GM19328 (cell line): ENCODE data around the gene SSTR5.

Experiments
- ATAC-seq: cut with Tn5 transposase; IDR thresholded peaks from one replicate; pipeline ENCODE4 v1.9.1; 2021; ENCODE audit warnings: mild to moderate bottlenecking, moderate library complexity; ENCODE audit not compliant: unreplicated experiment

Gene SSTR5

GRCh38 chr16:1053700-1054368 lies 18.7 kb upstream of the SSTR5 start:
- ATAC-seq, result no peak

GRCh38 chr16:1054660-1055556 lies 17.6 kb upstream of the SSTR5 start:
- ATAC-seq, result no peak

GRCh38 chr16:1055557-1055924 lies 17.0 kb upstream of the SSTR5 start:
- ATAC-seq, result no peak

- ATAC-seq, result no peak
Observed at GRCh38 chr16:1056196-1056595, 16.4 kb upstream of the SSTR5 start.

GRCh38 chr16:1057252-1057932 lies 15.2 kb upstream of the SSTR5 start:
- no peak for ATAC-seq

- no peak for ATAC-seq
Observed at GRCh38 chr16:1058216-1058615, 14.3 kb upstream of the SSTR5 start.

- ATAC-seq, result no peak
Observed at GRCh38 chr16:1059310-1059709, 13.2 kb upstream of the SSTR5 start.

DNA sequence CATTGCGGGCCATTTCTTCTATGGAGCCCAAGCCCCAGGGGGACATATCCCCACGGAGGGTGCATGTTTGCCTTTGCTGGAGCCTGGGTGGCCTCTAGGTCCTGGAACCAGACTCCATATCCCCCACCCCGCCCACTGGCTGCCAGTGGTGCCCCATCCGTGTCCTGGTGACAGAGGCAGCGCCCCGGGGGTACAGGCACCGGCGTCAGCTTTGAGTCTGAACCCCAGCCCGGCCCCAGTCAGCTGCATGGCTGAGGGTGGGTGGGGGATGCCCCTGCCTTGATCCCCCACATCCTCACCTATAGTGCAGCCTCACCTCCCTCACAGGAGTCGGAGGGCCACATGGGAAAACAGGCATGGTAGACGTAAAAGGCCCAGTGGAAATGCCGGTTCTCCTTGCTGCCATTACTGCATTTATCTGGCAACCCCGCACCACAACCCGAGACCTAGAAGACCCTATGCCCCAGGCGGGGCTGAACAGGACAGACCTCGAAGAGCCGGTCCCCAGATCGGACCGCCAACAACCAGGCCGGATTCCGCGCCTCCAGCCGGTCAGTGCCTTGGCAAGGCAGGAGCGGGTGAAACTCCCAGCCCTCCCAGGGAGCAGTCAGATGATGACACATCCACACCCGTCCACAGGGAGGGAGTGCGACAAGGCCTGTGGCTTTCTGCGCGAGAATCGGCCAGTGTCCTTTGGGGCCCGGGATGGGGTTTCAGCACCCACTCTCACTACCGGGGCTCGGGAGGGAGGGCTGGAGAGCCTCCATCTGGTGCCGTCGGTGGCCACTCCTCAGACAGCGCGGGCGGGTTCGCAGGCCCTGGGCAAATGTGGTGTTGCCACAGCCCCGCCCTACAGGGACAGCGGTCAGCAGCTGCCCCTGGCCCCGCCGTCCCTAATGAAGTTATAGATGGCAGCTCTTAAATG lies 11.9 kb upstream of the SSTR5 start:
- no peak for ATAC-seq

DNA sequence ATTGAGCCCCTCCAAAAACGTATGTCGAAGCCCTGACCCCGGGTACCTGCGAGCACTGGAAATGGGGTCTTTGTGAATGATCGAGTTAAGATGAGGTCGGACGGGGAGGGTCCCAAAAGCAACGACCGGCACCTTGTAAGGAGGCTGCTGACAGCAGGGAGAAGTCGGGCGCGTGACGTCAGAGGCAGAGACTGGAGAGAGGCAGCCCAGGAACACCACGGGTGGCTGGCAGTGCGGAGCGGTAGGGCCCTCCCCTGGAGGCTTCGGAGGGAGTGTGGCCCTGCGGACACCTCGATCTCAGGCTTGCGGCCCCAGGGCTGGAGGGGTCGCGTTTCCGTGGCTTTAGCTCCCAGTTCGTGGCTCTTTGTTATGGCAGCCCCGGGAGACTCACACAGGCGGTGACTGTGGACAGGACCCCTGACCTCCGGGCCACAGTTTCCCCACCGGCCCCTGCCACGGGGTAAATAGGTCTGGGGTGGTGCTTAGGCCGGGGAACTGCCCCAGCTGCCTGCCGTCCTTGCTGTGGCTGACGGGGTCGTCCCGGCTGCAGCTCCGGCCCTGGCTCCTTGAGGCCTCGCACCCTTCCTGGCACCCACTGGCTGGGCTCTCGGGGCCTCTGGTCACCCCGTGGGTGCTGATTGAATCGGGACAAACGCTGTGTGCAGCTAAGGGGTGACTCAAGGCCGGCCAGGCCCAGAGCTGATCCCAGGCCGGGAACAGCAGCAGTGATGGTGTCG lies 10.6 kb upstream of the SSTR5 start:
- ATAC-seq, result no peak

GRCh38 chr16:1062895-1063294 lies 9.7 kb upstream of the SSTR5 start:
- ATAC-seq, result no peak

GRCh38 chr16:1063728-1064127 lies 8.8 kb upstream of the SSTR5 start:
- no peak for ATAC-seq

- no peak for ATAC-seq
Observed at GRCh38 chr16:1065469-1066128, 6.9 kb upstream of the SSTR5 start.

DNA sequence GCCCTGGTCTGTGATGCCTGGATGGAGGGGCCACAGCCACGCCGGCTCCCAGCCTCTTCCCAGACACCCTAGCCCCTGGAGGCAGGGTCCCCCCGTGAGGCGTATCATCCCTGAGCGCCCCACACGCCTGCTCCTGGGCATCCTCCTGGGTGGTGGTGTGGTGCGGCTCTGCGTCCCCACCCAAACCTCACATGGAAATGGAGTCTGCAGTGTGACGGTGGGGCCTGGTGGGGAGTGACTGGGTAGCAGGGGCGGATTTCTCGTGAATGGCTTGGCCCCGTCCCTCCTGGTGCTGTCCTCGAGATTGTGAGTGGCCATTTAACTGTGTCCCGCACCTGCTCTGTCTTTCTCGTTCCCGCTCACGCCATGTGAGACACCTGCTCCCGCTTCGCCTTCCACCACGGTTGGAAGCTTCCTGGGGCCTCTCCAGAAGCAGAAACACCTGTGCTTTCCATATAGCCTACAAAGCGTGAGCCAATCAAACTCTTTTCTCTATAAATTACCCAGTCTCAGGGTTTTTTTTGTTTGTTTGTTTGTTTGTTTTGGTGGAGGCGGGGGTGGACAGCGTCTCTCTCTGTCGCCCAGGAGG lies 5.9 kb upstream of the SSTR5 start:
- no peak for ATAC-seq

DNA sequence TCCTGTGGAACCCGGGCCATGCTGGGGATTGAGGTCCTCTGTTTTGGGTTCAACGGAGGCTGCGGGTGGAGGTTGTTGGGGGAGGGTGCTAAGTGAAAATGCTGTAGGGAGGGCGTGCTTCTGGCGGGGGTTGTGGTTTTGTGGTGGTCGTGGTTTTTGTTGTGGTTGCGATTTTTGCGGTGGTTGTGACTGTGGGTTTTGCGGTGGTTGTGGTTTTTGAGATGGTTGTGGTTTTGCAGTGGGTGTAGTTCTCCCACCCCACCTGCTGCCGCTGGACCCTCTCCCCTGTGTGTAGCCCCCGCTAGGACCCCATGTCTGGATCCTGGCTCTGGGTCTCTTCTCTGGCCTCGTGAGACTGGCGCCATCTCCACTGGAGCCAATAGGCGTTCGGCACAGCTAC lies 4.9 kb upstream of the SSTR5 start:
- ATAC-seq, result no peak

DNA sequence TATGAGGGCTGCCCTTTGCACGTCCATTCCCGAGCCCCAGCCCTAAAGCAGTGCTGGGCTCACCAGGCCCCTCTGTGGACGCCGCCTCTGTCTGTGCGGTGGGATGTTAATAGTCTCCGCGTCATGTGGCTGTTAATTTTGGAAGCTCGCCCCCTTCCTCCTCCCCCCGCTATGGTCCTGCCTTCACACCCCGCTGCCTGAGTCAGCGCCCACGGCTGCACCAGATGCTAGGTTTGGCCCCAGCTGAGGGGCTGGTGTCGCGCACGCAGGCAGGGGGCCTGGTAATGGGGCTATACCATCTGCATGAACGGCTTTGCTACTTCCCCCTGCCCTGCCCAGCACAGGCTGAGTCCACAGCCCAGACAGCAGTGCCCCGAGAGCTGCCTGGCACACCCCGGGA lies 4.1 kb upstream of the SSTR5 start:
- no peak for ATAC-seq

DNA sequence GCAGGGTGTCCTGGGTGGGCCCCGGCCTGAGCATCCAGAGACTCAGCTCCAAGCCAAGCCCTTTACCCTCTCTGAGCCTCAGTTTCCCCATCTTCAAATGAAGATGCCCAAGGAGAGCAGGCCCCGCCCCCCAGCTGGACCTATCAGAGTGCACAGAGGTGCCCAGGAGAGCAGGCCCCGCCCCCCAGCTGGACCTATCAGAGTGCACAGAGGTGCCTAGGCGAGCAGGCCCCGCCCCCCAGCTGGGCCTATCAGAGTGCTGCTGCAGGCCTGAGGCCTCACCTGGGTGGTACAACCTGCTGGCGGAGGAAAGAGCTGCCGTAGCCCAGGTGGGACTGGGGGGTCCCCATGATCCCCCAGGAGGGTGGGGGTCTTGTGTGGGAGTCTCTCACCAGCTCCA lies 3.4 kb upstream of the SSTR5 start:
- ATAC-seq, result no peak

DNA sequence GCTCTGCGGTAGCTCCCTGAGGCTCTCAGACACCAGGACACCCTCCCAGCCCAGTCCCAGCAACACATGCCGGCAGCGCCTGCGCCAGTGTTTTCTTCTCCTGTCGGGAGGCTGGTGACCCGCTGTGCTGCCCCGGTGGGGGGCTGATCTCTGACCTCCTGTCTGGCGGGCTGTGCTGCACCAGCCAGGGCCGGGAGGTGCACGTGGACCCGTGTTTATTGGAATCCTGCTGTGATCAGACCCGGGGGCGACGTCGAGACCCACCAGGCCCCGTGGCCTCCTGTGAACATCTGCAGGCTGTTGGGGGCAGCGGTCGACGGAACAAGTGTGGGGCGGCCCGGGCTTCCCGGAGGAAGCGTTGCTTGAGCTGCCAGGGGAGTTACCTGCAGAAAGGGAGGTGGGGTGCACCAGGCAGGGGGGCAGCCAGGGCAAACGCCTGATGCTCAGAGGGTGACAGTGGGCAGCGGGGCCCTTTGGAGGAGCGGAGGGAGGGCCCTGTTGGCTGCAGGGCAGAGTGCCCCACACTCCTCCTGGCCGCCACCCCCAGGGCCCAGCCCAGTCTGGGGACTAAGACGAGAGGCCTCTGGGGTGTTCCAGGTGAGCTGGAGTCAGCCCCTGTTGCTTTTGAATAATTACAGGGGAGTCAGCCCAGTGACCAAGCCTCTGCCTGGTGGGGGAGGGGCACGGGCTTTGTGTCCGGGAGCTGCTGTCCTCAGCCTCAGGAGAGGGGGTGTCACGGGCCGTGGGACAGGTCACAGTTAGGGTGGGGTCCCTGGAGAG lies 2.3 kb upstream of the SSTR5 start:
- no peak for ATAC-seq

GRCh38 chr16:1070864-1071408 lies 1.6 kb upstream of the SSTR5 start:
- no peak for ATAC-seq
